H1 (cell line): Measurements from ENCODE around the gene RELN. TPM values are rescaled to one million over a fixed set of nuclear protein-coding genes. Genes with fewer than 3 reads are reported as not detected.

ENCODE experiments used
- CTCF ChIA-PET: fragments of 300-600 bp; sonication (Branson Sonifier 250); formaldehyde crosslinking; loops from one replicate; lab custom pipeline; 2021; ENCODE audit not compliant: partially characterized antibody; lab: Charles Lee
- POLR2A ChIA-PET: fragments of 300-600 bp; sonication (Branson Sonifier 250); formaldehyde crosslinking; loops from one replicate; lab custom pipeline; 2021; ENCODE audit warnings: inconsistent platforms; ENCODE audit not compliant: partially characterized antibody; lab: Charles Lee
- DNase-seq, 2 experiments: peaks; one replicate each; pipeline versions ENCODE4 v3.0.0 to v3.0.0-alpha.2; 2010 to 2022; ENCODE audit warnings: low spot score in 2 of 2, low read depth in 1 of 2, mixed read lengths in 1 of 2
- FAIRE-seq: peaks from 2 replicates; lab custom pipeline; 2011; peaks lifted over from hg19 to GRCh38; lab: Jason Lieb, UNC
- H2AFZ ChIP-seq: 2 replicates; pipeline ENCODE4 v1.8.1; 2012; ENCODE audit warnings: low read length, inconsistent platforms
- H2AK5ac ChIP-seq: 2 replicates; pipeline ENCODE4 v1.6.1; 2013; ENCODE audit warnings: low read depth, low read length
- H2BK120ac ChIP-seq: replicated peaks from 2 replicates; pipeline ENCODE3; 2013; ENCODE audit warnings: low read depth, low read length, inconsistent platforms
- H2BK12ac ChIP-seq: 2 replicates; pipeline ENCODE4 v1.6.1; 2013; ENCODE audit warnings: low read depth, low read length
- H2BK15ac ChIP-seq: 2 replicates; pipeline ENCODE4 v1.6.1; 2013; ENCODE audit warnings: low read length
- H2BK20ac ChIP-seq: 2 replicates; pipeline ENCODE4 v1.6.1; 2013; ENCODE audit warnings: low read length
- H2BK5ac ChIP-seq: 2 replicates; pipeline ENCODE4 v1.6.1; 2013; ENCODE audit warnings: low read depth, low read length
- H3K14ac ChIP-seq: 2 replicates; pipeline ENCODE4 v1.6.1; 2013; ENCODE audit warnings: inconsistent platforms; ENCODE audit not compliant: insufficient read length
- H3K18ac ChIP-seq: 2 replicates; pipeline ENCODE4 v1.6.1; 2013; ENCODE audit warnings: low read length; ENCODE audit errors: extremely low read depth
- H3K23ac ChIP-seq: 2 replicates; pipeline ENCODE4 v1.6.1; 2013; ENCODE audit warnings: inconsistent platforms; ENCODE audit not compliant: insufficient read length
- H3K23me2 ChIP-seq: 2 replicates; pipeline ENCODE4 v1.6.1; 2013; ENCODE audit warnings: low read depth, low read length
- H3K27ac ChIP-seq: 2 replicates; pipeline ENCODE4 v1.6.1; 2011; ENCODE audit warnings: low read depth, low read length, inconsistent platforms
- H3K27me3 ChIP-seq, 4 experiments: replicated peaks in 1 of 4; 1 replicate in 1 of 4; 2 replicates in 3 of 4; pipeline versions ENCODE4 v1.6.1 to v1.8.1; 2011 to 2013; ENCODE audit warnings: low read length in 3 of 4, mild to moderate bottlenecking in 3 of 4, inconsistent platforms in 2 of 4, mixed read lengths in 2 of 4, moderate library complexity in 1 of 4; ENCODE audit not compliant: control insufficient read depth in 3 of 4, insufficient read depth in 3 of 4; ENCODE audit errors: extremely low read depth in 1 of 4
- H3K36me3 ChIP-seq, 4 experiments: 2 replicates each; pipeline versions ENCODE4 v1.6.1 to v1.8.1; 2011 to 2013; ENCODE audit warnings: mild to moderate bottlenecking in 4 of 4, low read length in 3 of 4, moderate library complexity in 2 of 4, control low read depth in 1 of 4, inconsistent platforms in 1 of 4; ENCODE audit not compliant: insufficient read depth in 4 of 4, control insufficient read depth in 2 of 4
- H3K4ac ChIP-seq: replicated peaks from 2 replicates; pipeline ENCODE3; 2013; ENCODE audit warnings: low read length, low read depth, mixed read lengths, inconsistent platforms; ENCODE audit not compliant: insufficient read length
- H3K4me1 ChIP-seq, 4 experiments: replicated peaks in 1 of 4; 1 replicate in 1 of 4; 2 replicates in 3 of 4; pipeline versions ENCODE4 v1.6.1 to v1.8.1; 2011 to 2013; ENCODE audit warnings: low read length in 3 of 4, inconsistent platforms in 2 of 4, mixed read lengths in 1 of 4; ENCODE audit not compliant: insufficient read depth in 4 of 4, control insufficient read depth in 3 of 4
- H3K4me2 ChIP-seq, 2 experiments: 2 replicates each; pipeline versions ENCODE4 v1.6.1 to v1.8.1; 2011 to 2013; ENCODE audit warnings: low read depth in 2 of 2, low read length in 2 of 2, control low read depth in 1 of 2, inconsistent platforms in 1 of 2, mild to moderate bottlenecking in 1 of 2; ENCODE audit not compliant: insufficient read depth in 1 of 2
- H3K4me3 ChIP-seq, 4 experiments: fragments of 200-600, 300-600 bp in 1 of 4; sonication (generic), shearing (Covaris generic), sonication (Bioruptor Twin) in 1 of 4; 2 replicates each; pipeline versions ENCODE4 v1.5.1 to v1.8.1; 2011 to 2016; ENCODE audit warnings: low read length in 4 of 4, low read depth in 3 of 4, control low read depth in 2 of 4, inconsistent platforms in 2 of 4, mild to moderate bottlenecking in 2 of 4, mixed read lengths in 1 of 4, moderate library complexity in 1 of 4; ENCODE audit not compliant: insufficient read depth in 2 of 4; ENCODE audit errors: extremely low read depth in 1 of 4
- H3K56ac ChIP-seq: replicated peaks from 2 replicates; pipeline ENCODE3; 2013; ENCODE audit warnings: low read depth, mild to moderate bottlenecking, mixed read lengths, low read length, inconsistent platforms; ENCODE audit not compliant: insufficient read length
- H3K79me1 ChIP-seq: 2 replicates; pipeline ENCODE4 v1.6.1; 2013; ENCODE audit warnings: low read depth, low read length, control low read depth
- H3K79me2 ChIP-seq, 2 experiments: 2 replicates each; pipeline versions ENCODE4 v1.6.1 to v1.8.1; 2012 to 2013; ENCODE audit warnings: low read length in 2 of 2, mild to moderate bottlenecking in 2 of 2, inconsistent platforms in 1 of 2; ENCODE audit not compliant: insufficient read depth in 2 of 2, control insufficient read depth in 1 of 2
- H3K9ac ChIP-seq, 4 experiments: replicated peaks in 1 of 4; 1 replicate in 1 of 4; 2 replicates in 3 of 4; pipeline versions ENCODE4 v1.6.1 to v1.8.1; 2011 to 2013; ENCODE audit warnings: low read depth in 3 of 4, low read length in 3 of 4, control low read depth in 2 of 4, mild to moderate bottlenecking in 2 of 4, moderate library complexity in 2 of 4, inconsistent platforms in 1 of 4; ENCODE audit errors: extremely low read depth in 1 of 4
- H3K9me3 ChIP-seq, 2 experiments: 2 replicates each; pipeline versions ENCODE4 v1.6.1 to v1.8.1; 2012 to 2013; ENCODE audit warnings: mild to moderate bottlenecking in 2 of 2, moderate library complexity in 2 of 2, control low read depth in 1 of 2, inconsistent platforms in 1 of 2, low read depth in 1 of 2, low read length in 1 of 2, mixed read lengths in 1 of 2; ENCODE audit not compliant: insufficient read depth in 2 of 2
- H4K20me1 ChIP-seq, 2 experiments: replicated peaks in 1 of 2; 2 replicates each; pipeline versions ENCODE3 to v1.8.1; 2011 to 2013; ENCODE audit warnings: inconsistent platforms in 2 of 2, low read length in 2 of 2, mild to moderate bottlenecking in 1 of 2; ENCODE audit not compliant: insufficient read depth in 2 of 2, control insufficient read depth in 1 of 2
- H4K5ac ChIP-seq: 2 replicates; pipeline ENCODE4 v1.6.1; 2013; ENCODE audit warnings: low read length, low read depth, mixed read lengths, inconsistent platforms; ENCODE audit not compliant: insufficient read length
- H4K8ac ChIP-seq: 2 replicates; pipeline ENCODE4 v1.8.0; 2013; ENCODE audit warnings: mild to moderate bottlenecking, moderate library complexity, low read length, inconsistent platforms; ENCODE audit not compliant: insufficient read depth; ENCODE audit errors: extremely low read depth
- H4K91ac ChIP-seq: replicated peaks from 2 replicates; pipeline ENCODE3; 2013; ENCODE audit warnings: low read length, mixed read lengths, inconsistent platforms; ENCODE audit not compliant: insufficient read length
- CBX5 ChIP-seq: fragments of 300-800, 300-1000 bp; sonication (generic); IDR thresholded peaks from 2 replicates; pipeline ENCODE4 v1.7.1; 2016; ENCODE audit warnings: antibody characterized with exemption, low read length, low read depth
- CEBPB ChIP-seq: IDR thresholded peaks from 2 replicates; pipeline ENCODE4 v1.6.1; 2012; ENCODE audit warnings: low read depth, low read length
- CHD1 ChIP-seq: IDR thresholded peaks from 2 replicates; pipeline ENCODE4 v1.6.1; 2012; ENCODE audit warnings: low read depth, low read length, improper control_type of control experiment
- CTCF ChIP-seq, 3 experiments: IDR thresholded peaks; 1 replicate in 2 of 3; 2 replicates in 1 of 3; pipeline versions ENCODE4 v1.5.1 to v1.6.1; 2011; ENCODE audit warnings: low read length in 3 of 3, mild to moderate bottlenecking in 3 of 3, inconsistent platforms in 2 of 3, low read depth in 1 of 3, moderate library complexity in 1 of 3; ENCODE audit not compliant: insufficient read depth in 1 of 3; ENCODE audit errors: control extremely low read depth in 1 of 3
- EP300 ChIP-seq, 2 experiments: IDR thresholded peaks; 1 replicate in 1 of 2; 2 replicates in 1 of 2; pipeline ENCODE4 v1.6.1; 2011 to 2012; ENCODE audit warnings: low read depth in 2 of 2, low read length in 2 of 2, mild to moderate bottlenecking in 2 of 2, borderline replicate concordance in 1 of 2, inconsistent platforms in 1 of 2, moderate library complexity in 1 of 2
- FOSL1 ChIP-seq: IDR thresholded peaks from 2 replicates; pipeline ENCODE4 v1.6.1; 2011; ENCODE audit warnings: mild to moderate bottlenecking, low read depth, low read length, moderate library complexity; ENCODE audit not compliant: insufficient read depth
- GABPA ChIP-seq: IDR thresholded peaks from 2 replicates; pipeline ENCODE4 v1.6.1; 2011; ENCODE audit warnings: mild to moderate bottlenecking, low read length, moderate library complexity, borderline replicate concordance; ENCODE audit not compliant: insufficient read depth
- POLR2A ChIP-seq, 2 experiments: IDR thresholded peaks; 1 replicate in 1 of 2; 2 replicates in 1 of 2; pipeline ENCODE4 v1.6.1; 2011; ENCODE audit warnings: low read depth in 2 of 2, low read length in 2 of 2, mild to moderate bottlenecking in 2 of 2; ENCODE audit errors: control extremely low read depth in 1 of 2
- RBBP5 ChIP-seq: IDR thresholded peaks from 2 replicates; pipeline ENCODE4 v1.7.1; 2012; ENCODE audit warnings: low read depth, mild to moderate bottlenecking, inconsistent platforms, low read length, moderate library complexity, borderline replicate concordance
- SIRT6 ChIP-seq: IDR thresholded peaks from one replicate; pipeline ENCODE4 v1.7.1; 2012; ENCODE audit warnings: low read length, inconsistent platforms
- SIX5 ChIP-seq: IDR thresholded peaks from 2 replicates; pipeline ENCODE4 v1.6.1; 2011; ENCODE audit warnings: mild to moderate bottlenecking, low read depth, low read length
- SP2 ChIP-seq: IDR thresholded peaks from 2 replicates; pipeline ENCODE4 v1.6.1; 2012; ENCODE audit warnings: mild to moderate bottlenecking, low read length, inconsistent platforms
- USF2 ChIP-seq: IDR thresholded peaks from 2 replicates; pipeline ENCODE4 v1.6.1; 2011; ENCODE audit warnings: low read length, improper control_type of control experiment
- polyA plus RNA-seq, 7 experiments: library from polyadenylated mRNA; depleted of rRNA in 3 of 7; stranded (reverse) in 5 of 7; unstranded in 2 of 7; fragments of >200 nt in 5 of 7; fragments of 200-250 nt in 2 of 7; gene quantifications; 1 replicate in 5 of 7; 2 replicates in 1 of 7; 4 replicates in 1 of 7; pipeline versions ENCODE4 v1.2.1 to v1.2.3, GENCODE V29; 2011 to 2013; ENCODE audit warnings: missing spikeins in 2 of 7, mixed read lengths in 2 of 7
- total RNA-seq: library from RNA; stranded (reverse); fragmentation: NEBNext Ultra II Directional; extraction: Animal tissue kit (Norgen Biotek cat#: 25700); gene quantifications from 2 replicates; pipeline ENCODE4 v1.2.1, GENCODE V29; 2021

The RELN gene
- total and polyA plus RNA-seq, 2 of the 8 experiments (the other 6 are each of a cell fraction or from before 2014, with no cell fraction given) = 0.03 to 0.07 TPM

GRCh38 chr7:103995554-103995953, 6.1 kb upstream of the RELN start:
- no peak for DNase-seq
- TF ChIP-seq SIRT6 = no peak
- TF ChIP-seq RBBP5 = no peak
- no peak for TF ChIP-seq GABPA
- TF ChIP-seq CBX5 = no peak
- no peak for TF ChIP-seq CEBPB
- TF ChIP-seq CHD1 = no peak
- no peak for TF ChIP-seq SP2
- no peak for TF ChIP-seq EP300 (IDR thresholded peaks at IDR 0.05; ENCODE audit: borderline replicate concordance in 1 of 2, low read depth in 2 of 2, low read length in 2 of 2)
- no peak for TF ChIP-seq USF2
- no peak for TF ChIP-seq FOSL1
- no peak for TF ChIP-seq CTCF (IDR thresholded peaks at IDR 0.05; ENCODE audit: control extremely low read depth in 1 of 3, insufficient read depth in 1 of 3, low read depth in 1 of 3, low read length in 3 of 3)
- no peak for TF ChIP-seq POLR2A (IDR thresholded peaks at IDR 0.05; ENCODE audit: control extremely low read depth in 1 of 2, low read depth in 2 of 2, low read length in 2 of 2)
- TF ChIP-seq SIX5 = no peak

More at GRCh38 chr7:103995554-103995953, 6.1 kb upstream of the RELN start:
- Histone ChIP-seq H3K9ac (no peak overlapping the region), H3K9me3 (no peaks in the 10 kb centered on the region), H4K5ac (no peak overlapping the region), H2BK12ac (no peak overlapping the region), H3K36me3 (no peaks in the 10 kb centered on the region), H2BK5ac (no peak overlapping the region), H2BK15ac (no peak overlapping the region), H3K27ac (no peak overlapping the region), H4K8ac (no peak overlapping the region), H2AFZ (no peak overlapping the region), H3K79me2 (no peaks in the 10 kb centered on the region), H3K4me2 (no peak overlapping the region), H3K27me3 (peaks cover 7 to 16% (median 15%) of the 10 kb centered on the region in 4 experiments), H3K4me3 (no peak overlapping the region), H3K18ac (no peak overlapping the region), H2BK20ac (no peak overlapping the region), H3K4ac (no peak overlapping the region), H3K23ac (no peak overlapping the region), H3K14ac (no peak overlapping the region), H4K20me1 (no peaks in the 10 kb centered on the region), H2AK5ac (no peak overlapping the region), H2BK120ac (no peak overlapping the region), H3K4me1 (no peaks in the 10 kb centered on the region), H3K23me2 (peaks cover 1% of the 10 kb centered on the region; the same call in 1 of the 2 replicates), H4K91ac (no peak overlapping the region), H3K79me1 (no peaks in the 10 kb centered on the region), H3K56ac (no peak overlapping the region)
- CTCF ChIA-PET = no interaction called here
- FAIRE-seq = no peak
- POLR2A ChIA-PET = no interaction called here
